WTC11 (cell line): ENCODE results near the gene IL4R. TPM values are rescaled to one million over a fixed set of nuclear protein-coding genes. Genes with fewer than 3 reads are reported as not detected.

Source experiments
- ATAC-seq: fragments of 200-7000 bp; cut with Tn5 transposase; 2 replicates; pipeline ENCODE4 v1.10.0; 2021; ENCODE audit warnings: mild to moderate bottlenecking, moderate library complexity
- CTCF ChIA-PET: fragments of 300-600 bp; sonication (Branson Sonifier 250); formaldehyde crosslinking; loops from one replicate; lab custom pipeline; 2021; ENCODE audit warnings: antibody characterized with exemption; lab: Charles Lee
- POLR2A ChIA-PET: fragments of 350-600 bp; sonication (Branson Sonifier 250); formaldehyde crosslinking; loops from one replicate; lab custom pipeline; 2021; ENCODE audit warnings: antibody characterized with exemption; lab: Charles Lee
- DNase-seq: peaks from one replicate; pipeline ENCODE4 v3.0.0; 2021; ENCODE audit warnings: low spot score
- H3K27ac Mint-ChIP-seq: 2 replicates; pipeline ENCODE4 v1.8.0; 2021; ENCODE audit warnings: mixed read lengths
- H3K27me3 Mint-ChIP-seq: 2 replicates; pipeline ENCODE4 v1.8.0; 2021; ENCODE audit warnings: low read depth, mild to moderate bottlenecking, moderate library complexity, mixed read lengths
- H3K36me3 Mint-ChIP-seq: 2 replicates; pipeline ENCODE4 v1.8.0; 2021; ENCODE audit warnings: mixed read lengths
- H3K4me1 Mint-ChIP-seq: 2 replicates; pipeline ENCODE4 v1.8.0; 2022; ENCODE audit warnings: mixed read lengths
- H3K4me3 Mint-ChIP-seq: 2 replicates; pipeline ENCODE4 v1.8.0; 2021; ENCODE audit warnings: mild to moderate bottlenecking, moderate library complexity, mixed read lengths
- H3K9me3 Mint-ChIP-seq: 2 replicates; pipeline ENCODE4 v1.8.0; 2021; ENCODE audit warnings: mixed read lengths
- ARID4B ChIP-seq: sonication (generic); formaldehyde crosslinking; IDR thresholded peaks from 2 replicates; pipeline ENCODE4 v1.8.0; 2023; ENCODE audit warnings: missing genetic modification reagents, mild to moderate bottlenecking, borderline replicate concordance
- ATF1 ChIP-seq: sonication (generic); formaldehyde crosslinking; IDR thresholded peaks from 2 replicates; pipeline ENCODE4 v1.8.1; 2023; ENCODE audit warnings: mild to moderate bottlenecking, moderate library complexity, missing genetic modification reagents
- CTCF ChIP-seq: fragments of 200-600 bp; IDR thresholded peaks from 2 replicates; pipeline ENCODE4 v1.8.0; 2022; ENCODE audit warnings: antibody characterized with exemption
- E2F1 ChIP-seq: sonication (generic); formaldehyde crosslinking; IDR thresholded peaks from 2 replicates; pipeline ENCODE4 v1.8.0; 2022; ENCODE audit warnings: mild to moderate bottlenecking, missing genetic modification reagents
- EMX1 ChIP-seq: fragments of 250-450 bp; sonication (Bioruptor Pico); IDR thresholded peaks from 2 replicates; pipeline ENCODE4 v1.8.0; 2021; ENCODE audit warnings: mild to moderate bottlenecking
- FOXP4 ChIP-seq: sonication (generic); formaldehyde crosslinking; IDR thresholded peaks from 2 replicates; pipeline ENCODE4 v1.8.0; 2022; ENCODE audit warnings: mild to moderate bottlenecking, missing genetic modification reagents
- PRDM15 ChIP-seq: sonication (generic); formaldehyde crosslinking; IDR thresholded peaks from 2 replicates; pipeline ENCODE4 v1.8.0; 2022; ENCODE audit warnings: missing genetic modification reagents
- PRRX2 ChIP-seq: fragments of 250-450 bp; sonication (Bioruptor Pico); IDR thresholded peaks from 2 replicates; pipeline ENCODE4 v1.8.0; 2021; ENCODE audit warnings: mild to moderate bottlenecking
- SMAD3 ChIP-seq: sonication (generic); formaldehyde crosslinking; IDR thresholded peaks from 2 replicates; pipeline ENCODE4 v1.8.0; 2022; ENCODE audit warnings: missing genetic modification reagents, mild to moderate bottlenecking, borderline replicate concordance
- STAT6 ChIP-seq: sonication (generic); formaldehyde crosslinking; conservative IDR thresholded peaks from 2 replicates; pipeline ENCODE4 v1.8.1; 2023; ENCODE audit warnings: mild to moderate bottlenecking, low read depth, missing genetic modification reagents, moderate library complexity
- USF1 ChIP-seq: sonication (generic); formaldehyde crosslinking; IDR thresholded peaks from 2 replicates; pipeline ENCODE4 v1.8.0; 2022; ENCODE audit warnings: mild to moderate bottlenecking, missing genetic modification reagents
- ZNF317 ChIP-seq: sonication (generic); formaldehyde crosslinking; IDR thresholded peaks from 2 replicates; pipeline ENCODE4 v1.8.1; 2023; ENCODE audit warnings: low read depth, mild to moderate bottlenecking, moderate library complexity, missing genetic modification reagents, borderline replicate concordance
- ZNF425 ChIP-seq: fragments of 250-450 bp; sonication (Bioruptor Pico); conservative IDR thresholded peaks from 2 replicates; pipeline ENCODE4 v1.9.0; 2021; ENCODE audit warnings: mild to moderate bottlenecking
- total RNA-seq: library from RNA; stranded (reverse); gene quantifications from 3 replicates; pipeline ENCODE4 v1.2.3, GENCODE V29; 2021

IL4R gene
- total RNA-seq, 1 experiment from 2014 or later, result 28.7 TPM

- Mint-ChIP-seq H3K36me3 (no peaks in the 10 kb centered on the region), H3K4me3 (no peak within 1 kb of the TSS), H3K9me3 (peaks cover 4% of the 10 kb centered on the region; the same call in 1 of the 2 replicates), H3K27me3 (no peaks in the 10 kb centered on the region), H3K4me1 (peaks cover 22% of the 10 kb centered on the region), H3K27ac (no peak within 1 kb of the TSS)
- ATAC-seq, result no peak; the same call in 1 of the 2 replicates
- ChIA-PET POLR2A (no interaction called here), CTCF (interaction anchor here (1.0 kb wide), 1 partner anchor 223 kb away, joined by 4 read pairs; no protein-coding TSS in a partner anchor)
- DNase-seq, result no peak
- TF ChIP-seq SMAD3 (CRISPR knock-in tag) (no peak), PRRX2 (no peak), EMX1 (CRISPR knock-in tag) (no peak)
Observed at GRCh38 chr16:27401768-27402568, 88.2 kb downstream of the IL4R start, which contains the start of gene IL21R. IL21R (plus strand) TSS chr16:27402174; CDS start chr16:27430072, 27,898 bp downstream.

GRCh38 chr16:27402569-27402963 lies 88.8 kb downstream of the IL4R start:
- DNase-seq (no peak), ATAC-seq (no peak)
- Mint-ChIP-seq H3K4me1 (peaks cover 22% of the 10 kb centered on the region), H3K36me3 (no peaks in the 10 kb centered on the region), H3K9me3 (peaks cover 4% of the 10 kb centered on the region; the same call in 1 of the 2 replicates), H3K4me3 (no peak overlapping the region), H3K27me3 (no peaks in the 10 kb centered on the region), H3K27ac (no peak overlapping the region)
- ChIA-PET POLR2A (no interaction called here), CTCF (no interaction called here)
- no peak for TF ChIP-seq ZNF425
- no peak for TF ChIP-seq ARID4B (CRISPR knock-in tag)
- TF ChIP-seq E2F1 (CRISPR knock-in tag), result no peak
- TF ChIP-seq USF1 (CRISPR knock-in tag), result no peak
- TF ChIP-seq ATF1 (CRISPR knock-in tag), result no peak
- no peak for TF ChIP-seq CTCF
- TF ChIP-seq FOXP4, result no peak
- TF ChIP-seq ZNF317, result no peak
- TF ChIP-seq STAT6, result no peak
- no peak for TF ChIP-seq PRDM15 (CRISPR knock-in tag)
